ENCODE measurements around the gene CCDC85A.

The CCDC85A gene

GRCh38 chr2:56379066-56379465, 195.3 kb downstream of the CCDC85A start:
- no peak for DNase-seq

- no peak for DNase-seq
Observed at GRCh38 chr2:56380861-56381260, 197.1 kb downstream of the CCDC85A start.

GRCh38 chr2:56382466-56382865, 198.7 kb downstream of the CCDC85A start:
- DNase-seq, result no peak

GRCh38 chr2:56386657-56387056, 202.9 kb downstream of the CCDC85A start:
- DNase-seq, result no peak

GRCh38 chr2:56390644-56391043, 206.9 kb downstream of the CCDC85A start:
- no peak for DNase-seq

- no peak for DNase-seq
Observed at GRCh38 chr2:56410140-56410539, 226.3 kb downstream of the CCDC85A start.

- DNase-seq, result no peak
Observed at GRCh38 chr2:56416500-56417176, 232.8 kb downstream of the CCDC85A start.
